ENCODE results near the gene VIM.

DNA sequence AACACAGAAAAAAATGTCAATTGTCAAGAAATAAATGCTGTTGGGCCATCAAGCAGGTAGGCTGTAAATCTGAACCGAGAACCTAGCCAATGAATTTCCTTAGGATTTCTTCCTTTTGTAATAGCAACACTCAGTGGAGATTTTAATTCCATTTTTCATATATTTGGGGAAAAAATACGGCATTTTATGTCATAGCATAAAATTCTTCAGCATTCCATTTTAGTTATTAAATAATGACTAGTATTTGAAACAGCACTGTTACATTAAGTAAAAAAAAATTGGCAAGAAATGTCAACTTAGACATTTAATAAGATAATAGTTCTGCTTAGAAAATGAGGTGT lies 12.3 kb upstream of the VIM start:
- TF ChIP-seq EZH2 (IDR thresholded peaks at IDR 0.05; ENCODE audit: low read length, missing control alignments) = no peak
- no peak for TF ChIP-seq CTCF (conservative IDR thresholded peaks at IDR 0.05 in 1 of 2, IDR thresholded peaks at IDR 0.05 in 1 of 2; ENCODE audit: low read depth in 1 of 2, low read length in 2 of 2)

Data from fibroblast of lung (primary cell).